GM19467 (cell line): ENCODE data around the gene CACNA2D4.

Source experiments
- ATAC-seq: cut with Tn5 transposase; IDR thresholded peaks from one replicate; pipeline ENCODE4 v1.9.1; 2021; ENCODE audit warnings: mild to moderate bottlenecking, moderate library complexity; ENCODE audit not compliant: unreplicated experiment

Gene CACNA2D4

GRCh38 chr12:1847411-1847810 lies 71.0 kb downstream of the CACNA2D4 start:
- no peak for ATAC-seq

- no peak for ATAC-seq
Measured at GRCh38 chr12:1846421-1847405, 71.7 kb downstream of the CACNA2D4 start.

- no peak for ATAC-seq
Measured at GRCh38 chr12:1845886-1846285, 72.6 kb downstream of the CACNA2D4 start.

GRCh38 chr12:1845427-1845826 lies 73.0 kb downstream of the CACNA2D4 start:
- ATAC-seq, result no peak

GRCh38 chr12:1844661-1845409 lies 73.6 kb downstream of the CACNA2D4 start:
- ATAC-seq, result no peak

- ATAC-seq, result no peak
Measured at GRCh38 chr12:1844223-1844622, 74.2 kb downstream of the CACNA2D4 start.

- ATAC-seq, result no peak
Measured at GRCh38 chr12:1843641-1844005, 74.8 kb downstream of the CACNA2D4 start.

- no peak for ATAC-seq
Measured at GRCh38 chr12:1842905-1843640, 75.4 kb downstream of the CACNA2D4 start.

- no peak for ATAC-seq
Measured at GRCh38 chr12:1842183-1842904, 76.1 kb downstream of the CACNA2D4 start.

- no peak for ATAC-seq
Measured at GRCh38 chr12:1841586-1842182, 76.8 kb downstream of the CACNA2D4 start.

- ATAC-seq, result no peak
Measured at GRCh38 chr12:1840981-1841425, 77.4 kb downstream of the CACNA2D4 start.

GRCh38 chr12:1839956-1840951 lies 78.2 kb downstream of the CACNA2D4 start:
- ATAC-seq, result no peak

GRCh38 chr12:1839464-1839863 lies 79.0 kb downstream of the CACNA2D4 start:
- ATAC-seq, result no peak

- no peak for ATAC-seq
Measured at GRCh38 chr12:1838994-1839365, 79.5 kb downstream of the CACNA2D4 start.

- no peak for ATAC-seq
Measured at GRCh38 chr12:1838205-1838993, 80.1 kb downstream of the CACNA2D4 start.

- ATAC-seq, result no peak
Measured at GRCh38 chr12:1837541-1838204, 80.8 kb downstream of the CACNA2D4 start.

- no peak for ATAC-seq
Measured at GRCh38 chr12:1836854-1837421, 81.5 kb downstream of the CACNA2D4 start.
